HG03460 (cell line): ENCODE data around the gene DHX15.
A peak's percentile ranks its signal among the peaks of the same experiment; 100 is the strongest.

Experiments
- ATAC-seq: cut with Tn5 transposase; IDR thresholded peaks from one replicate; pipeline ENCODE4 v1.9.1; 2021; ENCODE audit not compliant: unreplicated experiment

The DHX15 gene

GRCh38 chr4:24584211-24584850 is at the start of gene DHX15:
Gene DHX15, minus strand, starts transcription at chr4:24584554. Its CDS starts 161 bp downstream, at chr4:24584393.
- peak; percentile 79 for ATAC-seq

- no peak for ATAC-seq
Observed at GRCh38 chr4:24632011-24632410, 47.7 kb upstream of the DHX15 start.

DNA sequence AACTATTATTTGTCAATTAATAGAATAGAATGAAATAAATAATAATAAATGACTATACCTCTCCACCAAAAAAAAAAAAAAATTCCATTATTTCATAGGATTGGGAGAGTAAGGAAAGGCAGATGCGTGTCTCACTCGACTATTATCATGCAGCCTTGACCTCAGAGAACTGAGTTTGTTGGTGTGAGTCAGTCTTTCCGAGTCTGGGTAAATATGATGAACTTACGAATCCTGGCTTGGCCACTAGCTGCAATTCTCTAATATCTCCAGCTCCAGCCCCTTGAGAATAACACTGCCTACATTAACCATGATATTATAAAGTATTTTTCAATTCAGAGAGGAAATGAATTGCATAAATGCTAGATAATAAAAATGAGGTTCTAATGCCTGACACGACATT is 46.6 kb upstream of the DHX15 start:
- ATAC-seq = no peak

DNA sequence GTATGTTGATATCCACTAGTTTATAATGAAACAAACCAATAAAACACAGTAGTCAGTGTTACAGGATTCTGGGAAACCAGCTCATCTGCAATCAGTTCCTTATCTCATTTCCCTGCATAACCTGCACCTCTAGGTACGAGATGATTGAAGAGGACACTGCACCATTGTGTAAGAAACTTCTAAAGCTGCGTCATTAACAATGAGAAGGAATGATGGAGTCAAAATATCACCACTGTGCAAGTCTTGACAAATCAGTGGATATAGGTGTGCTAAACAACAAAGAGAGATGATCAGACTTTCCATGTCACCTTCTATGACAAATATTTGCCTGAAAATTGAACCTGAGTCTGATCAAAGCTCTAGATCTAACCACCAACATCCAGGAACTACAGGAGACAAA is 40.7 kb upstream of the DHX15 start:
- ATAC-seq = no peak

DNA sequence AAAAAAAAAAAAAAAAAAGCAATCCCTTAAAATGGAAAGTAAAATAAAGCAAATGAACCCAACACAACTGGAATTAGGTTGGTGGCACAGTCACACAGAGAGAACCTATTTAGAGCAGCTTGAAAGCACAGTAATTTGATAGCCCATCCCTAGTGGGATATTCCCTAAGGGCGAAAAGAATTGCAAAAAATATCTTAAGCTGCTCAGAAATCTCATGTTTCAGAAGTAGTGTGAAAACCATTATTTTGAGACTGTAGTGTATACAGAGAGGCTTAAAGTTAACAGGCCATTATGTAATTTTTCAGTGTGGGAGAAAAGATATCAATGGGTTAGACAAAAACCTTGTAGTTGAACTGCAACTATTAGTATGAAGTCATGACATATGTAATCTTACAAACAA is 40.0 kb upstream of the DHX15 start:
- ATAC-seq = no peak

DNA sequence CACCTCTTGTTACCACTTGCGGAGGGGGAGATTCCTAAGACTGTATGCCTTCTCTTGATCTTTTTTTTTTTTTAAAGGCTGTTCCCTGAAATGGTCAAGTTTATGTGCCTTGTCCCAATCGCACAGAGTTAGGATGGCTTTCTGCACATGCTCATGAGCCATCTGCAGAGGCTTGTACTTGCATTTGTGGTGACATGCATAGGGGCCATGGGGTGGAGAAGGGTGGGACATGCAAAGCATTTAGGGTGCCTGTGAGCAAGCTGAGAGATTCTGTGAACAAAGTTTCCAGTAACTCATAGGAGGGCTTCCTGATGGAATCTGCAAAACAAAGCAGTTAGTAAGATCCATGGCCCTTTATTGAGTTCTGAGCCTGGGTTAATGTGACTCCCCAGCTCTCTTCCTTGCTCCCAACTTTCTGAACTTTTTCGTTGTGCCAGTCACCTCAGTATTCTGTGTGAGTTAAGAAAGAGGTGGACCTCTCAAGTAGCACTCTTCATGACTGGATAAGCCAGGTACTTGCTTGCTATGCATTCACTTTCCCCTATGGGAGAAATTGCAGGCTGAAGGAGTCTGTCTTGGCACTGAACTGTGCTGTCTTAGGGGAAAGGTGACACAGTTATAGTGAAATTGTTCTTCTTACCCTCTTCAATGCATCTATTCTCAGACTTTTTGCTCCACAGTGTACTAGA is 37.9 kb upstream of the DHX15 start:
- ATAC-seq = no peak

DNA sequence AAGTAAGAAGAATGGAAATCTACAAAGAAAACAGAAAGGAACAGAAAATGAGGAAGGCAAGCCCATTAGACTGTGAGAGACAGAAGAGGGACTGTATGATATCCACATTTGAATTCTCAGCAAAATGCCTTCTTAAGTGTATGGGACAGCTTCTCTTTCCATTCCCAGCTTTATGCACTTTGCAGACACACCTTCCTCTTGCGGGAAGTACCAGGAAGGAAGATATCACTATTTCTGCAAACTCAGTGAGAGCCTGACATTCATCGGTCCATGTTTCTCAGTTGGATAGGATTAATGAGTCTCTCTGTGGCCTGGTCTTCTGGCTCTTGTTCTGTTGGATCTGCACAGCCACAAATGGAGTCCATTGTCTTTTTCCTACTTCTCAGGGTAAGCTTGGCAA is 31.6 kb upstream of the DHX15 start:
- ATAC-seq = no peak

GRCh38 chr4:24614881-24615280 is 30.5 kb upstream of the DHX15 start:
- ATAC-seq = no peak

GRCh38 chr4:24613502-24613901 is 29.1 kb upstream of the DHX15 start:
- ATAC-seq = no peak

DNA sequence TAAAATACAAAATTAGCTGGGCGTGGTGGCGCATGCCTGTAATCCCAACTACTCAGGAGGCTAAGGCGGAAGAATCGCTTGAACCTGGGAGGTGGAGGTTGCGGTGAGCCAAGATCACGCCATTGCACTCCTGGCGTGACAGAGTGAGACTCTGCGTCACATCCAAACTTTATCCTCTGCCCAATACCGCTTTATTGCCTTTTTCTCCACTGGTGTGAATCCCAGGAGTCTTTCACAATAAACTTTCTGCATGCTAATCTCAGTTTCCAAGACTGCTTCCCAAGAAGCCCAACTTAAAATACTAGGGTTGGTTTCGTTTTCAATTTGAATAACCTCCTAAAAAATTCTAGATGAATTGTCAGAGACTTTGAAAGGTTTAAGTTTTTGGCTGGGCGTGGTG is 27.2 kb upstream of the DHX15 start:
- no peak for ATAC-seq

GRCh38 chr4:24607334-24607733 is 23.0 kb upstream of the DHX15 start:
- ATAC-seq = no peak

- ATAC-seq = no peak
Observed at GRCh38 chr4:24605216-24605615, 20.9 kb upstream of the DHX15 start.

DNA sequence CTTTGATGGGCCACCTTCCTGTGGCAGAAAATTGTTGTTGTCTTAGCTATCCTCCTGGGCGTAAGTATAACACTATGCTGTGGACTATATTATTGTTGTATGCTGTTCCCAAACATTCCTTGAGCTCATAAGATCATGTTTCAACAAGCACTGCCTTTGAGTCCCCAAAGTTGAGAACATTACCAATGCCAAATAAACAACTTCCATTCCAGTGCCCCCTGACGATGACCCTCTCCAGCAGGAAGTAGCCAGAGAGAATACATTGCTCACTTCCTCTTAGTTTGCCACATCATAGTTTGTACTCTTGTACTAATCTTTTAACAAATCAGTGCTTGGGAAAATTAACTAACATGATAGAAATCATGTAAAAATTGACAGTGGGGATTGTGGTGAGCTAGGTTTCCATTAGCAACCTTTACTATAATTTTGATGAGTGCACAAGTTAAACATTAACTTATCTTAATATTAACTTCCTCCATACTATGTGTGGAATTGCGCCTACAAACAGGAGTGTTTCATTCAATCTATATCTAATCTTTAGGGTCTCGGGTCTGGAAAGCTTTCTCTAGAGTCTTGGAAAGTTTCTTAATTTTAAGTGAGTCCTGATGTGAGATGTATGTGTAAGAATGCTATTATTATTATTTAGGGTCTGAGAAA is 20.3 kb upstream of the DHX15 start:
- no peak for ATAC-seq

DNA sequence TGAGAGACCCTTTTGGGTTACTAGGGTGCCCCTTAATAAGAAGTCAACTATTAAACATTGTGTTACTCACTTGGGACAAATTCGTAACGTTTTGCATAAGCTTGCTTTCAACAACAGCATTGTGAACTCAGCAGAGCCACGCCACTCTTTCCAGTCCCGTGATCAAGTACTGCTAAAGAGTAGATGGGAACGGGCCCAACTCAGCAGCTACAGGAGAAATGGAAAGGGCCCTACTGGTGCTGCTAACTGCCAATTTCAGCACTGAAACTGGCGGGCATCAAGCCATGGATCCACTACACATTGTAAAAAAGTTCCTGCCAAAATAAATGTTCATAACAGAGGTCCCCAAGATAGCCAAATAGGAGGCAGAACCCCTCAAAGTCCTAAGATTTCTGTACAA is 19.0 kb upstream of the DHX15 start:
- ATAC-seq = no peak

DNA sequence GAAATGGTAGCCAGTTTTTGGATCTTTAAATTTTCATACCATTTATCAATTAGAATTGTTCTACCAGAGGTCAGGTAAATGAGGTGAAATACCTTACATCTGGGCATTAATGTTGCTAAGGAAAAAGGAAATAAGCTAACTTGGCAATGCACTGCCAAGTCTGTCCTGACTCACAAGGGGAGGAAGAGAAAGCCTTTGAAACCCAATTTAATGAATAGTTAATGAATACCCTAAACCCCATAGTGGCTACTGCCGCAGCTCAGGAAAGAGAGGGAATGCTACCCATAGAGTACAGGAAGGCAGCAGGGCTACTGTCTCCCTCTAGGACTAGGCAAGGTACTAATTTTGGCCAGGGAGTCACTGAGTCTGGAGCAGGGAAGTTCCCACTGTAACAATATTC is 16.8 kb upstream of the DHX15 start:
- ATAC-seq = no peak

DNA sequence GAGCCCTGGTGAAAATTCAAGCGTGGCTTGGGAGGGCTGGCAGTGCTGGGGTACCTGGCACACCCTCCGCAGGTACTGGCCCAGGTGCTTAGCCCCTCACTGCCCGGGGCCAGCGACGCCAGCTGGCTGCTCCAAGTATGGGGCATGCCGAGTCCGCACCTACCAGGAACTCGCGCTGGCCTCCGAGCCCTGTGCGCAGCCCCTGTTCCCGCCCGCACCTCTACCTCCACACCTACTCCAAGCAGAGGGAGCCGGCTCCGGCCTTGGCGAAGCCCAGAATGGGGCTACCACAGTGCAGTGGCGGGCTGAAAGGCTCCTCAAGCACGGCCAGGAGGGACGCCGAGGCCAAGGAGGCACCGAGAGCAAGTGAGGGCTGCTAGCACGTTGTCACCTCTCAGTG is 14.9 kb upstream of the DHX15 start:
- ATAC-seq = no peak

DNA sequence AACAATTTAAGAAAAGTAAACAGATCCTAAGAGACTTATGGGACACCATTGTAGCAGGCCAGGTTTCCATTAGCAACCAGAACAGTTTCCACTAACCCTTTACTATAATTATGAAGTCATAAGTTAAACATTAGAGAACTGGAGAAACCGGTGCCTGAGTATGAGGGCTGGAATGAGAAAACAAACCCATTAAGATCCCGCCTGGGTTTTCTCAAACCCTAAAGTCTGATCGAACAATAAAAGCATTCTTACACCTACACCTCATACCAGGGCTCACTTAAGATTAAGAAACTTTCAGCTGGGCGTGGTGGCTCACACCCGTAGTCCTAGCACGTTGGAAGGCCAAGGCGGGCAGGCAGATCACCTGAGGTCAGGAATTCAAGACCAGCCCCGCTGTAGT is 13.7 kb upstream of the DHX15 start:
- no peak for ATAC-seq

DNA sequence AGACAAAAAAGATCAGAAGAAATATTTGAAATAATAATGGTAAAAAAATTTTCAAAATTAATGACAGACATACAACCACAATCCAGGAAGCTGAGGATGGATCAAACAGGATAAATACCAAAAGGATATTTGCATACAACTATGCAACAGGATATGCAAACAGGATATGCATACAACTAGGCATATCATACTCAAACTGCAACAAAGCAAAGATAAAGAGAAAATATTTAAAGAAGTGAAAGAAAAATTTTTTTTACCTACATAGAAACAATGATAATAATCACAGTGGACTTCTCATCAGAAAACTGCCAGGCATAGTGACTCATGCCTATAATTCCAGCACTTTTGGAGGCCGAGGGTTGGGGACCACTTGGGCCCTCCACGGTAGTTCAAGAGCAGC is 11.3 kb upstream of the DHX15 start:
- no peak for ATAC-seq

DNA sequence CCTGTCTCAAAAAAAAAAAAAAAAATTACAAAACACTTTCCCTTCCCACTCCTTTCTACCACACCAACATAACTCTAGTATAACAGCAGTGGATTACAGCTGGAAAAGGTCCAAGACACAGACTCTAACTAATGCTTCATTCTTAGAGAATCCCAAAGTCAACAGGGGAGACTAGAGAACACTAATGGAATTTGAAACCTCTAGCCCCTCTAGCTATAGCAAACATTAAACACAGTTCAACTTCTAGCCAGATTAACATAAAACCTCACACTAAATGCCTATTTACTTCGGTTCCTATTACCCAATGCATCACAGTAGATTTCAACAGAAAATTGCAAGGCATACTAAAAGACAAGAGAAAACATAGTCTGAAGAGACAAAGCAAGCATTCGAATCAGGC is 10.5 kb upstream of the DHX15 start:
- no peak for ATAC-seq

DNA sequence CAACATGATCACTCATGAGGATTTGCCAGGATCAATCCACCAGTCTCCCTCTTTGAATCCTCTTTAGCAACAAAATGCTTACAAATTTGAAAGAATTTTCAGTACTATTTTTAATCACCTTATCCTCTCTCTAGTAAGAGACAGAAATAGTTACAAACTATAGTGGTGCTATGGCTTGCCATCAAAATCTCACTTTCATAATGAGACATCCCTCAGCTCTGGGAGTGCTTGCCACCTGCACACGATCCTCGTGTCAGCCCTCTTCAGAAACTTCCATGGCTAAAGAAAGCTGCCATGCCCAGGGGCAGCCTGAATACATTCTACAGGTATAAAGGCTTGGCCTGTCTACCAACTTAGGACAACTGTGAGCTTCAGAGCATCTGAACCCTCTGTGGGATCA is 5.1 kb upstream of the DHX15 start:
- ATAC-seq = peak; percentile 49

GRCh38 chr4:24588216-24588954 is 4.0 kb upstream of the DHX15 start:
- no peak for ATAC-seq
